Mesenchymal stem cell (in vitro differentiated cells and primary cell): ENCODE measurements around the gene TNPO3.
"Not testable (repeated sequence)": the region's sequence is repeated elsewhere in the genome, so short reads cannot be mapped to it uniquely, and the experiment has no call there.

Source experiments
- DNase-seq: peaks from one replicate; pipeline ENCODE4 v3.0.0-alpha.2; 2013
- H2AFZ ChIP-seq: one replicate; pipeline ENCODE4 v1.6.1; 2013; ENCODE audit warnings: low read depth, mild to moderate bottlenecking, control low read depth, inconsistent platforms, low read length, moderate library complexity
- H2AK5ac ChIP-seq: 2 replicates; pipeline ENCODE4 v1.6.1; 2013; ENCODE audit warnings: low read length, moderate library complexity, mild to moderate bottlenecking, inconsistent platforms; ENCODE audit not compliant: severe bottlenecking
- H2BK120ac ChIP-seq: one replicate; pipeline ENCODE4 v1.6.1; 2013; ENCODE audit warnings: low read depth, mild to moderate bottlenecking, inconsistent platforms, low read length, moderate library complexity
- H2BK12ac ChIP-seq, 2 experiments: one replicate each; pipeline ENCODE4 v1.6.1; 2013; ENCODE audit warnings: inconsistent platforms in 2 of 2, low read length in 2 of 2, mild to moderate bottlenecking in 2 of 2, moderate library complexity in 2 of 2, control low read depth in 1 of 2
- H2BK15ac ChIP-seq: one replicate; pipeline ENCODE4 v1.6.1; 2013; ENCODE audit warnings: mild to moderate bottlenecking, low read depth, inconsistent platforms; ENCODE audit not compliant: poor library complexity, severe bottlenecking
- H2BK5ac ChIP-seq: 2 replicates; pipeline ENCODE4 v1.6.1; 2013; ENCODE audit warnings: low read depth, mild to moderate bottlenecking, low read length, control low read depth, inconsistent platforms; ENCODE audit not compliant: poor library complexity, severe bottlenecking
- H3K14ac ChIP-seq, 2 experiments: one replicate each; pipeline ENCODE4 v1.6.1; 2013; ENCODE audit warnings: inconsistent platforms in 2 of 2, low read length in 2 of 2, control low read depth in 1 of 2, mild to moderate bottlenecking in 1 of 2, moderate library complexity in 1 of 2
- H3K18ac ChIP-seq, 2 experiments: one replicate each; pipeline ENCODE4 v1.6.1; 2013; ENCODE audit warnings: inconsistent platforms in 2 of 2, low read length in 2 of 2, control low read depth in 1 of 2, low read depth in 1 of 2, mild to moderate bottlenecking in 1 of 2
- H3K23ac ChIP-seq, 2 experiments: one replicate each; pipeline ENCODE4 v1.6.1; 2013; ENCODE audit warnings: inconsistent platforms in 2 of 2, low read length in 2 of 2, mild to moderate bottlenecking in 2 of 2, moderate library complexity in 2 of 2, control low read depth in 1 of 2
- H3K27ac ChIP-seq: 2 replicates; pipeline ENCODE4 v1.5.1; 2013; ENCODE audit warnings: mild to moderate bottlenecking, moderate library complexity, low read length, control low read depth, inconsistent platforms; ENCODE audit not compliant: poor library complexity, severe bottlenecking
- H3K27me3 ChIP-seq, 2 experiments: 2 replicates each; pipeline versions ENCODE4 v1.6.1 to v1.7.0; 2013; ENCODE audit warnings: low read length in 2 of 2, mild to moderate bottlenecking in 2 of 2, moderate library complexity in 2 of 2, control low read depth in 1 of 2, inconsistent platforms in 1 of 2; ENCODE audit not compliant: control insufficient read depth in 1 of 2, insufficient read depth in 1 of 2
- H3K36me3 ChIP-seq, 2 experiments: 2 replicates each; pipeline versions ENCODE4 v1.6.1 to v1.7.0; 2013; ENCODE audit warnings: low read length in 2 of 2, control low read depth in 1 of 2, inconsistent platforms in 1 of 2, low read depth in 1 of 2, mild to moderate bottlenecking in 1 of 2; ENCODE audit not compliant: insufficient read depth in 2 of 2, control insufficient read depth in 1 of 2
- H3K4ac ChIP-seq, 2 experiments: one replicate each; pipeline ENCODE4 v1.6.1; 2013; ENCODE audit warnings: inconsistent platforms in 2 of 2, low read length in 2 of 2, mild to moderate bottlenecking in 2 of 2, moderate library complexity in 2 of 2, control low read depth in 1 of 2, low read depth in 1 of 2
- H3K4me1 ChIP-seq: 2 replicates; pipeline ENCODE4 v1.6.1; 2013; ENCODE audit warnings: low read depth, low read length, control low read depth; ENCODE audit not compliant: control insufficient read depth, insufficient read depth
- H3K4me2 ChIP-seq: 2 replicates; pipeline ENCODE4 v1.6.1; 2013; ENCODE audit warnings: low read length, mild to moderate bottlenecking, inconsistent platforms; ENCODE audit not compliant: poor library complexity, severe bottlenecking
- H3K4me3 ChIP-seq, 2 experiments: 2 replicates each; pipeline versions ENCODE4 v1.5.1 to v1.7.0; 2013; ENCODE audit warnings: low read length in 2 of 2, mild to moderate bottlenecking in 2 of 2, control low read depth in 1 of 2, low read depth in 1 of 2; ENCODE audit not compliant: insufficient read depth in 1 of 2
- H3K79me1 ChIP-seq: replicated peaks from 2 replicates; pipeline ENCODE4 v1.6.1; 2013; ENCODE audit warnings: mild to moderate bottlenecking, control low read depth, low read length, inconsistent platforms; ENCODE audit not compliant: poor library complexity, severe bottlenecking
- H3K9ac ChIP-seq: 2 replicates; pipeline ENCODE4 v1.7.0; 2013; ENCODE audit warnings: mild to moderate bottlenecking, low read length, moderate library complexity
- H3K9me3 ChIP-seq: 2 replicates; pipeline ENCODE4 v1.7.0; 2013; ENCODE audit warnings: mild to moderate bottlenecking, low read length; ENCODE audit not compliant: control insufficient read depth
- H4K8ac ChIP-seq: one replicate; pipeline ENCODE4 v1.6.1; 2013; ENCODE audit warnings: inconsistent platforms, mild to moderate bottlenecking, low read length, moderate library complexity
- H4K91ac ChIP-seq: one replicate; pipeline ENCODE4 v1.6.1; 2013; ENCODE audit warnings: mild to moderate bottlenecking, low read length, inconsistent platforms
- WGBS: methylation state at CpG from one replicate; pipeline ENCODE4 v1.1.7; 2013; ENCODE audit warnings: mixed read lengths; 5-methylcytosine and 5-hydroxymethylcytosine counted together

TNPO3 gene

DNA sequence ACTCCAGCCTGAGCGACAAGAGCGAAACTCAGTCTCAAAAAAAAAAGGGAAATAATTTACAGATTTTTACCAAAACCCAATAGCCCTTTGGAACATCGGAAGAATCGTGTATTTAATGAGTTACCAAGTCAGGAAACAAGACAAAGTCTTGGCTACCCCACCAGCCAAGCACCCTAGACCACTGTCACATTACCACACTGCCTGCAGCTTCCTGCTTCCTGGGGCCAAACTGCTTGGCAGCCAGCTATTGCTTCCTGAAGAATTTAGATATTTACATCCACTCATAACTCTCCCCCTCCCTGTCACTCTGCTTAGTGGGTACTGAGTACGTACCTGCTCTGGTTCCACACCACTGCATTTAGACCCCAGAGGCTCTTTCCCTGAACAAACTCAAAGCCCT lies 14.1 kb upstream of the TNPO3 start:
- no peak overlapping the region for H3K18ac ChIP-seq
- no peak for DNase-seq
- H3K27me3 ChIP-seq: peaks cover 0 to 12% of the 10 kb centered on the region in 2 experiments
- no peak overlapping the region for H3K9ac ChIP-seq
- no peak overlapping the region for H3K14ac ChIP-seq
- no peak overlapping the region for H2BK5ac ChIP-seq
- H4K91ac ChIP-seq: no peak overlapping the region
- H2BK120ac ChIP-seq: no peak overlapping the region
- no peak overlapping the region for H2AK5ac ChIP-seq
- H4K8ac ChIP-seq: no peak overlapping the region
- no peak overlapping the region for H3K4ac ChIP-seq
- peaks cover 10% of the 10 kb centered on the region for H3K4me1 ChIP-seq
- WGBS: 85% methylated on average over 5 of the region's 5 CpGs
- H2BK15ac ChIP-seq: no peak overlapping the region
- no peak overlapping the region for H3K23ac ChIP-seq
- H2BK12ac ChIP-seq: no peak overlapping the region
- H3K4me3 ChIP-seq: no peak overlapping the region
- H3K9me3 ChIP-seq: no peaks in the 10 kb centered on the region
- H3K4me2 ChIP-seq: no peak overlapping the region
- no peaks in the 10 kb centered on the region for H3K79me1 ChIP-seq
- H3K36me3 ChIP-seq: no peaks in the 10 kb centered on the region
- H3K27ac ChIP-seq: no peak overlapping the region
- no peak overlapping the region for H2AFZ ChIP-seq

DNA sequence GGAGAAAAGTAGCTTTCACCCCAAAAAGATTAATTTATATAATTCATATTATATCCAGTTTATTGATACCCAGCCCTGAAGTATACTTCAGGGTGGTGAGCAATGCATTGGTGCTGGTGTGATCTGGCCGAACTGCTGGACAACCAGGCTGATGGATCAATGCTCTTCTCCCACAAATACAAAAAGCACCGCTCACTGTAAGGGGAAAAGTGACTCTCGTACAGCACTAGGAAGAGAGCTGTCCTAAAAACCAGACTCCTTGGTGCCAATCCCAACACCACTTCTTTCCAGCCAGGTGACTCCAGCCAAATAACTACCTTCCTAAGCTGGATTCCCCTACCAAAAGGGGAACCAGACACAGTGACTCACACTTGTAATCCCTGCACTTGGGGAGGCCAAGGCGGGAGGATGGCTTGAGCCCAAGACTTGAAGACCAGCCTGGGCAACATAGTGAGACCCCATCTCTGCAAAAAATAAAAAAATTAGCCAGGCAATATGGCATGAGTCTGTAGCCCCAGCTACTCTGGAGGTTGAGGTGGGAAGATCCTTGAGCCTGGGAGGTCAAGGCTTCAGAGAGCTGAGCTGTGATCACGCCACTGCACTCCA lies 13.1 kb upstream of the TNPO3 start:
- peaks cover 10% of the 10 kb centered on the region for H3K4me1 ChIP-seq
- no peaks in the 10 kb centered on the region for H3K9me3 ChIP-seq
- DNase-seq: no peak
- no peak overlapping the region for H3K4ac ChIP-seq
- H3K4me3 ChIP-seq: no peak overlapping the region
- peak overlapping the region; percentile 11 for H2AK5ac ChIP-seq
- peaks cover 0 to 12% of the 10 kb centered on the region in 2 experiments for H3K27me3 ChIP-seq
- H3K23ac ChIP-seq: no peak overlapping the region
- no peaks in the 10 kb centered on the region for H3K36me3 ChIP-seq
- WGBS: 86% methylated on average over 5 of the region's 5 CpGs
- H3K18ac ChIP-seq: no peak overlapping the region
- H2BK15ac ChIP-seq: no peak overlapping the region
- no peak overlapping the region for H4K8ac ChIP-seq
- no peak overlapping the region for H3K14ac ChIP-seq
- H2BK120ac ChIP-seq: no peak overlapping the region
- H2BK12ac ChIP-seq: no peak overlapping the region
- peak overlapping the region; percentile 15 for H4K91ac ChIP-seq
- no peaks in the 10 kb centered on the region for H3K79me1 ChIP-seq
- H3K4me2 ChIP-seq: no peak overlapping the region
- no peak overlapping the region for H2AFZ ChIP-seq
- peak overlapping the region; percentile 68 for H3K9ac ChIP-seq
- H2BK5ac ChIP-seq: no peak overlapping the region
- H3K27ac ChIP-seq: no peak overlapping the region

DNA sequence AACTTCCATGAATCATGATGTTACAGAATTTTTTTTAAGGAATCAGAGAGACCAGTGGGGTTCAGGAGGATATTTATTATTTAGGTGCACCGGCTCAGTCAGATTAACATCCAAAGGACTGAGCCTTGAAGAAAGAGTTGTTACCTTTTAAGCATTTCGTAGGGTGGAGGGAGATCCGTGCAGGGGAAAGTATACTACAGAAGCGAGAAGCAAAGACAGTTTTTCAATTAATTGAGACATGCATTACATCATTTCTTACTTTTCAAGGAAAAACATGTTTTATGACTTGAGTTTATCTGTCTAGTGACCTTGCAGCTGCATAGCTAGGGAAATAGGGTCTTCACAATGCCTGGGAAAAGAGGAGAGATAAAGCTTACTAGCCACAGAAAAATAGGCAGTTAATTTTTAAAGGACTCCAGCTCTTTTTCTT lies 12.2 kb upstream of the TNPO3 start:
- not testable (repeated sequence) for H2BK120ac ChIP-seq, H3K23ac ChIP-seq, H3K36me3 ChIP-seq, H2BK15ac ChIP-seq, H3K79me1 ChIP-seq, H3K14ac ChIP-seq, DNase-seq, H2BK12ac ChIP-seq, H4K8ac ChIP-seq, H3K4me1 ChIP-seq, H2AFZ ChIP-seq, H3K4ac ChIP-seq, H2BK5ac ChIP-seq, H2AK5ac ChIP-seq, H3K9me3 ChIP-seq, H4K91ac ChIP-seq, H3K18ac ChIP-seq
- 33% methylated on average over 1 of the region's 4 CpGs for WGBS
- Histone ChIP-seq H3K27me3 (peaks cover 0 to 12% of the 10 kb centered on the region in 2 experiments), H3K4me2 (peak overlapping the region; percentile 0), H3K4me3 (peak overlapping the region in 1 of 2 experiments; percentile 40), H3K27ac (peak overlapping the region; percentile 20), H3K9ac (peak overlapping the region; percentile 68)

DNA sequence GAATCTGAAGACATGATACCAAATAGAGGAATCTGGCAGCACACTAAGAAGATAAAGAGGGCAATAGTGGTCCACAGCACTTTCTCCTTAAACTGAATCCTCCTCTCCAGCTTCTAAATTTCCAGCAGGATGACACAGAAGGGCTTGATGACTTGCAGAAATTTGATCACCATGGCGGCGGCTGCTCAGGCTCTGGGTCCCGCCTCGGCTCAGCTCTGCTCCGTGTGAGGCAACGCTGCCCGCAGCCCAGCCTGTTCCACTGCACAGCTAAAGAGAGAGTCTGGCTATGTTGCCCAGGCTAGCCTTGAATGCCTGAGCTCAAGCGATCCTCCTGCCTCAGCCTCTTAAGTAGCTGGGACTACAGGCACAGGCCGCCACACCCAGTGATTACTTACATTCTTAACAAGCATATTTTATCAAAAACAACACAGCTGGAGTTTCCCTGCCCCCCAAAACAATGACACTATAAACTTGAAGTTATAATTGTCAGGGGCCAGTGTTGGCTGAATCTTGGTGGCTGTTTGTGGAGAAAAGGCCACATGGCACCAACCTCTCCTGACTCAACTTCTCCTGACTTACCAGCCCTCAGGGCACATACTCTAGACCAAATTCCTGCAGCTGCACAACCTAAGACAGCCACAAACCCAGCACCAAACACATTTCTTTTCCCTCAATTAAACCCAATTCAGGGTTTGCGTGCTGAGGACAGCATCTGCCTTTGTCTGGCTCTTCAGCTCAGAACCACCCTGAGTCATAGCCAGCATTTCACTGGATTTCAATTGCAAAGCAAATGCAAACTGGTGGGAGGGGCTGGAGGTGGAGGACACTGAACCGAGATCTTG lies 11.6 kb upstream of the TNPO3 start:
- peak overlapping the region; percentile 48 for H3K27ac ChIP-seq
- no peak overlapping the region for H2BK12ac ChIP-seq
- 75% methylated on average over 11 of the region's 11 CpGs for WGBS
- peak overlapping the region; percentile 68 for H3K9ac ChIP-seq
- H4K91ac ChIP-seq: peak overlapping the region; percentile 82
- H3K18ac ChIP-seq: peak overlapping the region in 1 of 2 experiments; percentile 17
- H3K27me3 ChIP-seq: peaks cover 0 to 12% of the 10 kb centered on the region in 2 experiments
- no peak overlapping the region for H2BK120ac ChIP-seq
- H2AFZ ChIP-seq: peak overlapping the region; percentile 70
- DNase-seq: peak; percentile 85
- H2BK15ac ChIP-seq: no peak overlapping the region
- H3K4me2 ChIP-seq: peak overlapping the region; percentile 0
- no peaks in the 10 kb centered on the region for H3K79me1 ChIP-seq
- peaks cover 10% of the 10 kb centered on the region for H3K4me1 ChIP-seq
- H3K23ac ChIP-seq: no peak overlapping the region
- H3K14ac ChIP-seq: no peak overlapping the region
- peak overlapping the region in 1 of 2 experiments; percentile 40 for H3K4me3 ChIP-seq
- H2AK5ac ChIP-seq: peak overlapping the region; percentile 55
- peak overlapping the region in 1 of 2 experiments; percentile 31 for H3K4ac ChIP-seq
- H3K36me3 ChIP-seq: no peaks in the 10 kb centered on the region
- H3K9me3 ChIP-seq: no peaks in the 10 kb centered on the region
- no peak overlapping the region for H4K8ac ChIP-seq
- peak overlapping the region; percentile 24 for H2BK5ac ChIP-seq
